Measurements from ENCODE around the gene CCNG2. TPM values are rescaled to one million over a fixed set of nuclear protein-coding genes. Genes with fewer than 3 reads are reported as not detected.

Gene CCNG2
- total RNA-seq, 4 donors from 2014 or later: 21.3 to 67.0 (median 28.7) TPM

DNA sequence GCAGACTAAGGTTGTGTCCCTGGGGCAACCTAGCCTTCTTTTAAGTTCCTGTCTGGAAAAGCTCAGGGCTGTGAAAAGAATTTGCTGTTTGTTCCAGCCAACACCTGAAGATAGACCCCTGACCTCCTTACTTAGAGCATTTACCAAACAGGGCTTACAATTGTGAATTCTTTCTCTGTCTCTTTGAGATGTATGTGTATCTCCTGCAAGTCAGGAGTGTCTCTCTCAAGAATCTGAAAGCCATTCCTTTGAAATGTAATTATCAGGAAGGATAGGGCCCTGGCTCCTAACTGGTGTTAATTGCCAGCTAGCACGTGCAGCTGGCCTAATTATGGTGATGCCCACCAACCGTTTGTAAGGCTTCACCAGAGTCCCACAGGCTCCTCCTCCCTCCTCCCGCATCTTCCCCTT, 18.2 kb downstream of the CCNG2 start:
- Histone ChIP-seq H3K36me3 (no peaks in the 10 kb centered on the region), H3K4me3 (no peak overlapping the region), H3K27me3 (no peaks in the 10 kb centered on the region), H3K27ac (no peak overlapping the region), H3K9me3 (no peaks in the 10 kb centered on the region), H3K4me1 (no peaks in the 10 kb centered on the region)
- DNase-seq: no peak
- TF ChIP-seq, protein P1, sequence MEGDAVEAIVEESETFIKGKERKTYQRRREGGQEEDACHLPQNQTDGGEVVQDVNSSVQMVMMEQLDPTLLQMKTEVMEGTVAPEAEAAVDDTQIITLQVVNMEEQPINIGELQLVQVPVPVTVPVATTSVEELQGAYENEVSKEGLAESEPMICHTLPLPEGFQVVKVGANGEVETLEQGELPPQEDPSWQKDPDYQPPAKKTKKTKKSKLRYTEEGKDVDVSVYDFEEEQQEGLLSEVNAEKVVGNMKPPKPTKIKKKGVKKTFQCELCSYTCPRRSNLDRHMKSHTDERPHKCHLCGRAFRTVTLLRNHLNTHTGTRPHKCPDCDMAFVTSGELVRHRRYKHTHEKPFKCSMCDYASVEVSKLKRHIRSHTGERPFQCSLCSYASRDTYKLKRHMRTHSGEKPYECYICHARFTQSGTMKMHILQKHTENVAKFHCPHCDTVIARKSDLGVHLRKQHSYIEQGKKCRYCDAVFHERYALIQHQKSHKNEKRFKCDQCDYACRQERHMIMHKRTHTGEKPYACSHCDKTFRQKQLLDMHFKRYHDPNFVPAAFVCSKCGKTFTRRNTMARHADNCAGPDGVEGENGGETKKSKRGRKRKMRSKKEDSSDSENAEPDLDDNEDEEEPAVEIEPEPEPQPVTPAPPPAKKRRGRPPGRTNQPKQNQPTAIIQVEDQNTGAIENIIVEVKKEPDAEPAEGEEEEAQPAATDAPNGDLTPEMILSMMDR (IDR thresholded peaks at IDR 0.05): no peak
- no peak for TF ChIP-seq POLR2A (IDR thresholded peaks at IDR 0.05)
- intact Hi-C loops (cut with DNase I; ENCODE audit: low total_unique reads): no loop called here

DNA sequence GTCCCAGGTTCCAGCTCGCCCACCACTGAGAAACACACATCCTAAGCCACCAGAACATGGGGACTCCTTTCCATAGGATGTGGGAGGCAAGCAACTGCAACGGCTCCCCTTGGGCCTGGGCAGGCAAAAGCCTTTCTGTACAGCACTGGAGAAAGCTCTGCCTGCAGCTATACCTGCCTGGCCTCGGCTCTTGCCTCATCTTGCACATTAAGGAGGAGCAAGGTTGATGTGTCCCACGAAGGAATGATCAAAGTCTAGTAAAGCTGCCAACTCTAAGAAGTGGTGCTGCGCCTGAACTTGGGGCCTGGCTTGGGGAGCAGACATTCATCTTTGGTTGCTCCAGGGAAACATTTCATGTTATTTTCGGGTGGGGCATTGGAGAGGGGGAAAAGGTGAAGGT, 19.6 kb downstream of the CCNG2 start:
- Histone ChIP-seq H3K9me3 (no peaks in the 10 kb centered on the region), H3K4me3 (no peak overlapping the region), H3K4me1 (no peaks in the 10 kb centered on the region), H3K27me3 (no peaks in the 10 kb centered on the region), H3K27ac (no peak overlapping the region), H3K36me3 (no peaks in the 10 kb centered on the region)
- TF ChIP-seq POLR2A (IDR thresholded peaks at IDR 0.05): no peak
- intact Hi-C loops (cut with DNase I; ENCODE audit: low total_unique reads): no loop called here
- no peak for DNase-seq

DNA sequence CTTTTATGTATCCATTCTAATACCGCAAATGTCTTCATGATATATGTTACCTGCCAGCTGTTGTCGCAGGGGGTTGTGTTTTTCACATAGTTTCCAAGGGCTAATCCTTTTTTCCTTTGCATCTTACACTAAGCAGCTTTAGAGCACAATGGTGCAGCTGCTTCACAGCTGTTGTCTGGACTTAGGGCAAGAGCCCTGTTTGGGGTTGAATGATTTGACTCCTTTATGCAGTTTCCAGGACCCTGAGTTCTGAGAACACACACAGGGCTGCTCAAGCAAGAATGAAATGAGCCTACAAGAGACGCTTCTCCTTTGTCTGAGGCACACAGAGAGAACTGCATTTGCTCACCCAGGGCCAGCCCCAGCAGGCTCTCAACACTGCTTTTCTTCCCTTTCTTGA, 20.2 kb downstream of the CCNG2 start:
- intact Hi-C loops (cut with DNase I; ENCODE audit: low total_unique reads): no loop called here
- no peaks in the 10 kb centered on the region for H3K36me3 ChIP-seq
- no peak for DNase-seq
- H3K9me3 ChIP-seq: no peaks in the 10 kb centered on the region
- H3K4me1 ChIP-seq: no peaks in the 10 kb centered on the region
- TF ChIP-seq POLR2A (IDR thresholded peaks at IDR 0.05): no peak
- TF ChIP-seq, protein P1 (IDR thresholded peaks at IDR 0.05): no peak
- no peaks in the 10 kb centered on the region for H3K27me3 ChIP-seq
- no peak overlapping the region for H3K27ac ChIP-seq
- no peak overlapping the region for H3K4me3 ChIP-seq

DNA sequence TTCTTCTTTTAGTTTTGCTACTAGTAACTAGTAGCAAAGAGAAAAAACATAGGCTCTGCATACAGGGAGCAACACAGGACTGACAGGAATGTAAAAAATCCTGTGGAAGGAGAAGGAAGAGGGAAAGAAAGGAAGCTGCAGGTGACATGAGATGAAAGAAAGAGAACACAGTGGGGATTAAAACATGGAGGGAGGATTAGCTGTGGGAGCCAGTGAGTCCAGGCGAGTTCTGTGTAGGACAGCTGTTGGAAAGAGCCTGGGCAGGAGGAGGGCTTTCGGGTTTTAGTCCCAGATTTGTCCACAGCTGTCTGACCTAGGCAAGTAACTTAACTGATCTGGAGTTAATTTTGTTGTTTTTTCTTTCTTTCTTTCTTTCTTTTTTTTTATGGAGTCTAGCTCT, 21.6 kb downstream of the CCNG2 start:
- intact Hi-C loops (cut with DNase I; ENCODE audit: low total_unique reads): no loop called here
- TF ChIP-seq, protein P1 (IDR thresholded peaks at IDR 0.05): no peak
- TF ChIP-seq POLR2A (IDR thresholded peaks at IDR 0.05): no peak
- Histone ChIP-seq H3K4me3 (no peak overlapping the region), H3K36me3 (no peaks in the 10 kb centered on the region), H3K27me3 (no peaks in the 10 kb centered on the region), H3K9me3 (no peaks in the 10 kb centered on the region), H3K4me1 (no peaks in the 10 kb centered on the region), H3K27ac (no peak overlapping the region)
- no peak for DNase-seq

DNA sequence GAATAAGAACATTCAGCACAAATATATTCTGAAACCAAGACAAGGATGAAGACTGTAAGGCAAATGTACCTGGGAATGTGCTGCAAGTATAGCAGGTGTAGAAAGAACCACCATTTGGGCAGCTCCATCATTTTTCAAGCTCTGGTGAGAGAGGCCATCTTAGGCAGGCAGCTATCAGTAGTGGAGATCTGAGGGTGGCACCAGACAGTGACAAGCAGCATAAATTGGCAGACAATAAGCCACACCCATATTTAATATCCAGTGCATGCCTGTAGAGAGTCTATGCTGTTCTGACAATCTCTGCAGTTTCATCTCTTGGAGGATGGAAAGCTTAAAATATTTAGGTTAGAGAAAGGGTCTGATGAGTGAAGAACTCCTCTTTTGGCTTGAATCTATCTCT, 22.5 kb downstream of the CCNG2 start:
- no peak overlapping the region for H3K27ac ChIP-seq
- intact Hi-C loops (cut with DNase I; ENCODE audit: low total_unique reads): no loop called here
- no peak for TF ChIP-seq POLR2A (IDR thresholded peaks at IDR 0.05)
- TF ChIP-seq, protein P1 (IDR thresholded peaks at IDR 0.05): no peak
- H3K4me3 ChIP-seq: no peak overlapping the region
- DNase-seq: no peak
- H3K4me1 ChIP-seq: no peaks in the 10 kb centered on the region
- H3K27me3 ChIP-seq: no peaks in the 10 kb centered on the region
- no peaks in the 10 kb centered on the region for H3K36me3 ChIP-seq
- H3K9me3 ChIP-seq: no peaks in the 10 kb centered on the region

DNA sequence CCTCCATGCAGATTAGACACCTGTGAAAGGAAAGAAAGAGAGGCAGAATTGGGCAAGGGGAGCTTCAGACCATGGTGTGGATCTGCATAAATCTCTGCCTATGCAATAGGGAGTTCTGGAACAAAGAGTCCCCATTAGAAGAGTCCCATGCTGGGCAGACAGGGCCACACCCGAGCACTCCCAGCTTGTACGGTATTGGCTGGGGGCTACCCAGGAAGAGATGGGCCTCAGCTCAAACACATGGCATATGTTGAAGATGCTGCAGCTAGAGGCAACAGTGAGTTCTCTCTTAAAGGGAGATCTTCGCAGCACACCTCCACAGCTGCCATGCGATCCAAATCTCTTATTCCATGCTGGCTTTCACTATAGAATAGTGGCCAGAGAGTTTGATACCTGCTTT, 24.7 kb downstream of the CCNG2 start:
- intact Hi-C loops (cut with DNase I; ENCODE audit: low total_unique reads): no loop called here
- no peak for DNase-seq
- no peak overlapping the region for H3K27ac ChIP-seq
- no peaks in the 10 kb centered on the region for H3K36me3 ChIP-seq
- TF ChIP-seq, protein P1 (IDR thresholded peaks at IDR 0.05): no peak
- TF ChIP-seq POLR2A (IDR thresholded peaks at IDR 0.05): no peak
- H3K27me3 ChIP-seq: no peaks in the 10 kb centered on the region
- no peaks in the 10 kb centered on the region for H3K9me3 ChIP-seq
- H3K4me3 ChIP-seq: no peak overlapping the region
- H3K4me1 ChIP-seq: no peaks in the 10 kb centered on the region

Measured in uterus (tissue), 4 donors.